ENCODE results near the gene COL26A1. TPM values are rescaled to one million over a fixed set of nuclear protein-coding genes. Genes with fewer than 3 reads are reported as not detected.

COL26A1 gene
- total RNA-seq, 2 experiments from 2014 or later: not detected

GRCh38 chr7:101549734-101550133 lies 187.1 kb downstream of the COL26A1 start:
- H2AFZ ChIP-seq (ENCODE audit: low read length): no peak overlapping the region
- DNase-seq (ENCODE audit: low spot score): no peak
- H3K9me3 ChIP-seq (ENCODE audit: low read length): no peaks in the 10 kb centered on the region
- no peaks in the 10 kb centered on the region for H3K9me2 ChIP-seq (ENCODE audit: insufficient read depth, low read length)
- H3K79me2 ChIP-seq (ENCODE audit: insufficient read depth, low read depth, low read length): no peaks in the 10 kb centered on the region
- CTCF ChIA-PET (ENCODE audit: unreplicated experiment): no interaction called here
- intact Hi-C loops (cut with micrococcal nuclease; ENCODE audit: unreplicated experiment): loop anchor here (10.0 kb wide), 1 partner anchor 845 kb away; the partner anchor contains the start of gene PRKRIP1
- H3K4me3 ChIP-seq (ENCODE audit: low read depth, low read length, poor library complexity, severe bottlenecking): no peak overlapping the region
- no peak overlapping the region for H3K4me2 ChIP-seq (ENCODE audit: low read length)
- H3K4me1 ChIP-seq (ENCODE audit: insufficient read depth, low read length, poor library complexity, severe bottlenecking): no peaks in the 10 kb centered on the region
- H4K20me1 ChIP-seq (ENCODE audit: insufficient read depth, low read length): no peaks in the 10 kb centered on the region
- POLR2A ChIA-PET: interaction anchor here (0.6 kb wide), 1 partner anchor 39 kb away, joined by 5 read pairs; no protein-coding TSS in a partner anchor
- no peaks in the 10 kb centered on the region for H3K36me3 ChIP-seq (ENCODE audit: insufficient read depth, low read length)
- H3K27ac ChIP-seq (ENCODE audit: low read depth, low read length, poor library complexity, severe bottlenecking): no peak overlapping the region
- BruUV-seq (replicated peaks): no TSS peak
- TF ChIP-seq EZH2phosphoT487 (IDR thresholded peaks at IDR 0.05; ENCODE audit: borderline replicate concordance, low read depth, low read length) (no peak), CTCF (conservative IDR thresholded peaks at IDR 0.05; ENCODE audit: low read length) (no peak)

- no peak for DNase-seq (ENCODE audit: low spot score)
- no peaks in the 10 kb centered on the region for H3K79me2 ChIP-seq (ENCODE audit: insufficient read depth, low read depth, low read length)
- no peak overlapping the region for H3K4me2 ChIP-seq (ENCODE audit: low read length)
- TF ChIP-seq EZH2phosphoT487 (IDR thresholded peaks at IDR 0.05; ENCODE audit: borderline replicate concordance, low read depth, low read length) (no peak), CTCF (conservative IDR thresholded peaks at IDR 0.05; ENCODE audit: low read length) (no peak)
- H3K4me1 ChIP-seq (ENCODE audit: insufficient read depth, low read length, poor library complexity, severe bottlenecking): no peaks in the 10 kb centered on the region
- ChIA-PET CTCF (ENCODE audit: unreplicated experiment) (no interaction called here), POLR2A (interaction anchor here (0.6 kb wide), 1 partner anchor 40 kb away, joined by 5 read pairs; no protein-coding TSS in a partner anchor)
- intact Hi-C loops (cut with micrococcal nuclease; ENCODE audit: unreplicated experiment): no loop called here
- no peaks in the 10 kb centered on the region for H3K9me3 ChIP-seq (ENCODE audit: low read length)
- no peaks in the 10 kb centered on the region for H3K9me2 ChIP-seq (ENCODE audit: insufficient read depth, low read length)
- H3K4me3 ChIP-seq (ENCODE audit: low read depth, low read length, poor library complexity, severe bottlenecking): no peak overlapping the region
- H3K36me3 ChIP-seq (ENCODE audit: insufficient read depth, low read length): no peaks in the 10 kb centered on the region
- no peak overlapping the region for H3K27ac ChIP-seq (ENCODE audit: low read depth, low read length, poor library complexity, severe bottlenecking)
- no TSS peak for BruUV-seq (replicated peaks)
- H4K20me1 ChIP-seq (ENCODE audit: insufficient read depth, low read length): no peaks in the 10 kb centered on the region
- H2AFZ ChIP-seq (ENCODE audit: low read length): no peak overlapping the region
Measured at GRCh38 chr7:101550641-101551541, 188.2 kb downstream of the COL26A1 start.

All from OCI-LY7 (cell line).